ENCODE data around the gene UBE2J2.
"Not testable (repeated sequence)": the region's sequence is repeated elsewhere in the genome, so short reads cannot be mapped to it uniquely, and the experiment has no call there.

GRCh38 chr1:1248009-1248913, 25.4 kb downstream of the UBE2J2 start:
- TF ChIP-seq CTCF (IDR thresholded peaks at IDR 0.05); POLR2A (IDR thresholded peaks at IDR 0.05; ENCODE audit: low read length); HDAC2 (IDR thresholded peaks at IDR 0.05); HMGXB4 (CRISPR knock-in tag; IDR thresholded peaks at IDR 0.05; ENCODE audit: borderline replicate concordance): not testable (repeated sequence)
